ENCODE data around the gene PSAPL1.

Gene PSAPL1

DNA sequence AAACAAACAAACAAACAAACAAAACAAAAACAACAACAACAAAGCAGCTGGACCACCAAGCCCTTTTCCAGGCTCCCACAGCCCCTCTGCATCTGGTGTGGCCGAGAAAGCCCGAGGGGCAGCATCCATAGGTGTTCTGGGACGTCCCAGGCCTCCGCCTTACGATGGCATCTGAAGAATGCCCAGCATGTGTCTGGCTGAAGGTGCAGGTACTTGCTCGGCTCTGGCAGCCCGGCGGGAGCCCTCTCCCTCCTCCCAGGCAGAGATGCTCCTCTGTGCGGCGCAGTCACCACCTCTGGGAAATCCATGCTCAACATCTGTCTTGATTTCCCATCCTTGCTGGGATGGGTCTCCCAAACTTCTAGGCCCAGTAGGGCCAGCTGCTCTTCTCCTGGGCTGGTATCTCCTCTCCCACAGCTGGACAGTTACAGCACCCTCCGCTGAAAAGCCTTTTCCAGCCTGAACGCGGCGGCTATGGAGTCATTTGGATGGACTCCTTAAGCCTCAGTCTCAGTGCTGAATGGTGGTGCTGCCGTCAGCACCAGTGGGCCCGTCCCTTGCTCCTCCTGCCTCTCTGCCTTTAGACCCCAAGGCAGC, 4.3 kb downstream of the PSAPL1 start:
- DNase-seq: no peak

DNA sequence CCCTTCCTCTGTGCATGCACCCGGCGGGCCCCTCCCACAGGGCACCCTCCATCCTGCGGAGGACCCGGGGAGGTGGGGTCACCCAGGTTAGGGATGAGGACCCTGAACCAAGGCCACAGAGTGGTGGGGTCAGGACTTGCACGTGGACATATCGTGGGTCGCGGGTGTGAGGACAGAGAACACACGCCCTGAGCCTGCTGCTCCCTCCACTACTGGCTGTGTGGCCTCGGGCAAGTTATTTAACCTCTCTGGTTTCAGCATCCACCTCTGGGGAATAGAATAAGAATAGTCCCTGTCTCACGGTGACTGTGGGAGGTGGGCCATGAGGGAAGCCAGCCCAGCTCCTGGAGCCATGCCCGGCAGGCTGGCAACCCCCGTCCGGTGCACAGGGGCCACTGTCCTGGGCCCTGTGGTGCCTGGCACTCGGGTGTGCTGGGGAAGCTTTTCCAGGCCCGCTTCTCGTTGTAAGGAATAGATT, 5.1 kb downstream of the PSAPL1 start:
- DNase-seq: no peak

DNA sequence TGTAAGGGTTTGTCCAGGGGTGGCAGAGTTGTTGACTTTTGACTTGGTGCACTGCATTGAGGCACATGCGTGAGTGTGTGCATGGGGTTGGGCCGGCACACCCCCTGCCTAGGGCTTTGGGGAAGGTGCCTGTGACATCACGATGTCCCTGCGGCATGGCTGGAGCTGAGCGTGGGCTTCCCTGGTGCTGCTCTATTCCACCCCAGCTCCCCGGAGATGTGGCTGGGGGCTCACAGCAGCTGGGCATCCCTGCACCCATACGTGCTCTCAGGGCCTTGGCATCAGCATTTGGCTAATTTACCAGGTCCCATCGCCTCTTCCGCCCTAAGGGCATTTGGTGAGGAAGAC, 5.7 kb downstream of the PSAPL1 start:
- no peak for DNase-seq

DNA sequence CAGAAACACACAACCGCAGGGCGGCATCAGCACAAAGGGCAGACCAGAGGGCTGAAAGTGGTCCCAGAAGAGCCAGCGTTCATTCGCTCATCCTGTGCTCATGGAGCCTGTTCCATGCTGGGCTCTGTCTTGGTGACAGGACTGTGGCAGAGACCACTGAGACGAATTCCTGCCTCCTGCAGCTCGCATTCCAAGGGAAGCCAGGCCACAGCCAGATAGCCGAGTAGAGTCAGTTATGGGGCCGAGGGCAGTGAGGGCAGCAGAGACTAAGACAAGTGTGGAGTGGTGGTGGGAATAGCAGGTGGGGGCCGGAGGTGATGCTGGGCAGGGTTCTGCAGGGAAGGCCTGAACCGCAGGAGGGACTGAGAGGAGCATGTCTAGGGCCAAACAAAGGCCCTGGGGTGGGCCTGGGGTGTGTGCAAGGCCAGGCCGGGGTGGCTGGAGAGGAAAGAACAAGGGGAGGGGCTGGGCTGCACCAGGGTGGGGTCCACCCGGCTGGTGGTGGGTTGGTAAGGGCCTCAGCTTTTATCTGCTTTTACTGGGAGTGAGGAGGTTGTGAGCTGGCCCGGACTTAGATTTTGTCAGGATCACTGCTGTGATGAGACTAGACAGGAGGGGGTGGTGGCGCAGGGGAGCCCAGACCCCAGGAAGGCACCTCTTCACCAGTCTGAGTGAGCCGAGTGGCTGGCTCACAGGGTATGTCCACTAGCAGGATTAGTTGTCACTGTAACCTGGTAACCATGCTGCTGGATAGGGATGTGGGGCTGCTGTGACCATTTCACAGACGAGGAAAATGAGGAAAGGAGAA, 6.3 kb downstream of the PSAPL1 start:
- no peak for DNase-seq

DNA sequence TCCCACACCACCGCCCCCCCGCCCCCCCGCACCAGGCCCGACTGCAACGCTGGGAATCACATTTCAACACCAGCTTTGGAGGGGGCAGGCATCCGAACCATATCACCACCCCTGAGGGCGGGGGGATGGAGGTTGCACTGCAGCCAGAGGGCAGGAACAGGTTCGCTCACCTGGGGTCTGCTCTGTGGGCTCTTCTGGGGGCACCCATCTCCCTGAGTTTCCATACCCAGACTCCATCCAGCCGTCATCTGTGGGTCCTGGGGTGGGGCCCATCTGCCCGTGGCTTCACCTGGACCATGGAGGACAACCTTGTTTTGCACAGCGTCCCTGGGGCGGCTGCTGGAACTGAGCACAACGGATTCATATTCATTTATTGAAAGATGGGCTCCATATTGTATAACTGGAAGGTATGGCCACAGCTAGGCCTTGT, 6.9 kb downstream of the PSAPL1 start:
- no peak for DNase-seq

DNA sequence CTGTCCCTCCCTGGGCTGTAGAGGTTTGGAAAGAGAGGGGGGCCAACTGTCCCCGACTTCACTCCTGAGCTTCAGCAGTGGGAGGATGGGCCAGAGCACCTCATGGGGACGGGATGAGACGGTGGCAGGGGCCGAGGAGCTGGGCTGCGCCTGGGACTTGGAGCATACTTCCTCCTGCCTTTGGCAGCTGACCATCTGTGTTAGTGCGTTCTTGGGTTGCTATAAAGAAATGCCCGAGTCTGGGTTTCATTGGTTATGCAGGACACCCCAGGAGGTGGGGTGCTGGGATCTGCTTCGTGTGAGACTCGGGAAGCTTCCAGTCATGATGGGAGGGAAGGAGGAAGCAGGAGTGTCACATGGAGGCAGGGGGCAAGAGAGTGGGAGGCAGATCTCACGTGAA, 7.4 kb downstream of the PSAPL1 start:
- DNase-seq: no peak

DNA sequence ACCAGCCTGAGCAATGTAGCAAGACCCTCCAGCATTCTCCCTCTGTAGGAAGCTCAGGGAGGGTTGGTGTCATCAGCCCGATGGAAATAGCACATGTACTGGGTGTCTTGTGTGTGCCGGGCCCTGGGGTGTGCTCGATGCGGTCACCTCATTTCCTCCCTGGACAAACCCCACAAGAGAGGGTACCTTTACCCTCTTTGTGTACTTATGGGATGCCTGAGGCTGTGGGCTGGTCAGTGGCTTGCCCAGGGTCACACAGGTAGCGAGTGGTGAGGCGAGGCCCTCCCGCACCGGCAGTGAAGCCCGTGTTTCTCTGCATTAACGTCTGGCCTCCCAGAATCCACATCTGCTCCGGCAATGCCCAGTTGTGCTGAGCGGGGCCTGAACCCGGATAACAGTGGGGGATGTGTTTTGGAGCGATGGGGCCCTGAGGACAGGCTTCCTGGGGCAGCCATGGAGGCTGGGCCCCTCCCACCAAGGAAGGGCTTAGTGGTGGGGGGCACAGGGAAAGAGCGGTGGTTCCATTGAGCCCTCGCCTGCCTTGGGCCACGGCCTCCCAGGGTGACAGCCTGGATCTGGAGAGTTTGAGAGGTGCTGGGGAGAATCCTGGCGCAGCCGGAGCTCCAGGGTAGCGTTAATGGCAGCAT, 8.1 kb downstream of the PSAPL1 start:
- no peak for DNase-seq

DNA sequence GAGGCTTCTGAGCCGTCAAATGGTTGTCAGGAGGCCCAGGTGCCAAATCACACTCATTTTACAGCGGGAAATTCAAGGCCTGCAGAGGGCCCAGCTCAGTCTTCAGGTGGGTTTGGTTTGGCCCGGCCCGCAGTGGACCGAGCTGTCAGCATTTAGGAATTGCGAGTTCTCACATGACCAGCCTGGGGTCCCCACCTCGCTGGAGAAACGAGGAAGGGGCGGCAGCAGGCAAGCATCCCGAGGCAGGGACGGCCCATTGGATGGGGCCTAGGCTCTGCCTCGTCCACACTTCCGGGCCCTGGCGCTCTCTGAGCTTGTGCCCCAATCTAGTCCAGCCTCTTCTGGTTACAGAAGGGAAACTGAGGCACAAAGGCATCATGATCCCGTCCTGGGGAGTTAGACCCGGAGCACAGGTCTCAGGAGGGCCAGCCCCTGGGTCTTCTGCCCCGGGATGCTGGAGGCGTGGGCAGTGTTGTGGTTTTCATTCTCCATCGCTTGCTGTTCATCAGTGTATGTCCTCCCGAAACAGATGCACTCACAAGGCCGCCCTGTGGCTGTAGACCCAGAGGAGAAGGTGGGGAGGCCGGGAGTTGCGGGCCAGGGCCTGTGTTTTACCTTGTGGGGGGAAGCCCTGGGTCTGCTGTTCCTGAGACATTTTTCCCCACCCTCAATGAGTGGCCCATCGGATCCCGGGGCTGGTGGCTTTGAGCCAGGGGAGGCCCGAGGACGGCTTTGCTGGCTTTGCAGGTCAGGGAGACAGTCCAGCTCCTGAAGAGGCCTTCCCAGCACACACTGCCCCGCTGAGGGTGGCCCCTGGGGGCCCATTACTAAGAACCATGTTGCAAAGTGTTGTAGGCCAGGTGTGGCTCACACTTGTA, 8.9 kb downstream of the PSAPL1 start:
- DNase-seq: no peak

DNA sequence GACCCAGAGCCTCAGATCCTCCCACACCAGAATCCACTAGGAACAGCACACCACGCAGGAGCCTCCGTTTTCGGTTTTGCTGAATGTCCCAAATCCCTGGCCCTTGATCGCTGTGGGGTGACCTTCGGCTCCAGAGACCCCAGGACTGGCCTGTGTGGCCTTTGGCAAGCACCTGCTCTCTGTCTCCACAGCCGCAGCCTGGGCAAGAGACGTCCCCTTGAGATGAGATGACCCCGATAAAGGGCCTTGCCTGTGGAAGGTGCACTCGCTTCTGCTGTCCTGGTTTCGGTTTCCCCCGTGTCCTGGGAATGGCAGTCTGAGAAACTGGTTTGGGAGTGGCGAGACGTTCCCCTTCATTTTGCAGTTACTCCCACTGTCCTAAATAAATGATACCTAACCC, 9.6 kb downstream of the PSAPL1 start:
- no peak for DNase-seq

DNA sequence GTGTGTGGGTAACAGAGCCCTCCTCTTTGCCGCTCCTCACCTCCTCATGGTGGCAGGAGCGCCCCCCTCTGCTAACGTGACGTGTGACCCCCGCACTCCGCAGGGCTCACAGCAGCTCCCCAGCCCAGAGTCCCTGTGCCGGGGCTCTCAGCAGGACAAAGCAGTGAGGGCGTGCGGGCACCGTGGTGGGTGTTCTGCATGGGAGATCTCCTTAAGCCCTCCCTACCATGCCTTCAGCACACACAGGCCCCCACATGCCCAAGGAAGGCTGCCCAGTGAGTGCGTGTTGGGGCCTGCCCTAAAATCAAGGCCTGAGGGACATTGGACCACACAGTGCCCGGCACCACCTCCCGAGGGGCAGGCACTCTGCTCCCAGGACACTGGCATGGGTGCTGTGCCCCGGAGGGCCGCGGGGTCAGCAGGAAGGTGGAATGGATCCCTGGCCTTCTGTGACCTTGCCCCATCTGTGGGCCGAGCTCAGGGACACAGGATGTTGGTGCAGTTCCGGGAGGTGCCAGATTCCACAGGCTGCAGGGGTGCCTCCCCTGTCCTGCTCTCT, 10.1 kb downstream of the PSAPL1 start:
- no peak for DNase-seq

DNA sequence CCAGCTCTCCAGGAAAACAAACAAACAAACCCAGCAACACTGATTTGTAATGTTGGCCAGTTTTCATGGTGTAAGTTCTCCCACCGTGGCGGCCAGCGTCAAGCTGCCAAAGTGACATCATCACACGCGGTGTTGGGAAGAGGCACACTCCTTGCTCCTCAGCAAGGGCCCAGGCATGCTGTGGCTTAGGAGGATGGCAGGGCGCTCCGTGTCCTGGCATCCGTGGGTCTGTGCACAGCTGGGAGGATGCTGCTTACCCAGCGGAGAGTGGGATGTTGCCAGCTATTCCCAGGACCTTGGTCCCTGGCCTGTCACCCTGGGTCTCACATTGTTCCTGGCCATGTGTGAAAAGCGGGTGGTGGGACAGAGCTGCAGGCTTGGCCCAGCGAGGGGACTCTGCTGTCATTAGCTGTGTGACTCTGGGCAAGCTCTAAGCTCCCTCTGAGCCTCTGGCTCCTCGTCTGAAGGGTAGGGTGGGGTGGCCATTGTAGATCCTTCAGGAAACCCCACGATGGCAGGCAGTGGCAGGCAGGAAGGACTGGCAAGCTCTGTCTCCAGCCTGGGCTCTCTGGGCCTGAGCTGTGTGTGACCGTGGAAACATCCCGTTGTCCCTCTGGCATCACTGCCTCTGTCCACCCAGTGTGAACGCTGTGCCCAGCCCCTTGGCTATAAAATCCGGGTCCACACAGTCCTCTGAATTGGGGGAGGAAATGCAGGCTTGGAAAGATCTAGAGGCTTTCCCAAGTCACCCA, 10.8 kb downstream of the PSAPL1 start:
- DNase-seq: no peak

DNA sequence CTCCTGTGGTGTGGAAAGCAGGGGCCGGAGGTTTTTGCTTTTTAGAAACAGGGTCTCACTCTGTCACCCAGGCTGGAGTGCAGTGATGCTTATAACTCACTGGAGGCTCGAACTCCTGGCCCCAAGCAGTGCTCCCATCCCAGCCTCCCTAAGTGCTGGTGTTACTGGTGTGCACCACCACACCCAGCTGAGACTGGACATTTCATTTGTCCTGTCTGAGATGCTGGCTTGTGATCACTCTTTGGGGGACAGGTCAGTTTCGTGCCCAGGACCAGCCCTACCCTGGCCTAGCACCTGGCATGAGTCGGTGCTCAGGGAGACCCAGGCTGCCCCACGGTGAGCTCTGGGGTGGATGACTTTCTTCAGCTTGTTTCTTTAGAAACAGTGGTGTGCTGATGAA, 11.3 kb downstream of the PSAPL1 start:
- no peak for DNase-seq

DNA sequence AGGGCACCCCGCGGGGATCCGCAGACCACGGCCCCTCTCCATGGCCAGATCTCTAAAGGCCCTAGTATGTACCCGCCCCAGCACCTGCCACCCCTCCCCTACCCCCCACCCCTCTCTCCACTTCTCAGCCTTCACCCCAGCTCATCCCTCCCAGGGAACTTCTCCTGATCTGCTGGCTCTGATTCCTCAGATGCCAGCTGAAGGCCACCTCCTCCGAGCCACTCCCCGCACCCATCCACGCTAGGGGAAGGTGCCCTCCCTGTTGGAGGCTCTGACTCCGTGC, 11.9 kb downstream of the PSAPL1 start:
- no peak for DNase-seq

DNA sequence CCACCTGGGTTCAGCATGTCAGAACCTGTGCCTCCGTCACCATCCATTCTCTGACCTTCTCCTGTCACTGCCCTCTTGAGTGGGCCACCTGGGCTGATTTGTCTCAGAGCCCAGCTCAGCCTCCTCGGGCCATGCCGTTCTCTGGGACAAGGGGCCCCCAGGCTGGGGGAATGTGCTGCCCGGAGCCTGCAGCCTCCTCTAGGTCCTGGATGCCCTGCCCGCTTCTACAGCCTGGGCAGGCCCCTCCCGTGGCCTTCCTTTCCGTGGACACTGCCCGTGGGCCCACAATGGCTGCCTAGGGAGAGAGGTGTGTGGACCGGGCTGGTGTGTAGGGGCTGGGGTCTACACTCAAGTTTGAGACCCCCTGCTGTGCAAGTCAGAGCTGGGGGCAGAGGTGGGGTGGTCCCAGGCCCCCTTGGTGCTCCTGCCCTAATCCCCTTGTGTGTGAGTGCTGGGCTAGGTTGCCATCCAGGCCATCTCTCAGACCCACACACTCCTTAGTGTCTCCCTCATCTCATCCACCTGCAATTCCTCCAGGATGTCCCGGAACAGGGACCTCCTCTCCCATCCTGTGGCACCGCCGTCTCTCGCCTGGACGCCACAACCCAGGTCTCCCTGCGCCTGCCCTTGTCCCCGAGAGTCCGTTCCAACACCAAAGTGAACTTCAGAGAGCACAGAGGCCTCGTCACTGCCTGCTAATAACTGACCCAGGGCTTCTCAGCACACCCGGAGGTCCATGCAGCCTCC, 12.4 kb downstream of the PSAPL1 start:
- no peak for DNase-seq

DNA sequence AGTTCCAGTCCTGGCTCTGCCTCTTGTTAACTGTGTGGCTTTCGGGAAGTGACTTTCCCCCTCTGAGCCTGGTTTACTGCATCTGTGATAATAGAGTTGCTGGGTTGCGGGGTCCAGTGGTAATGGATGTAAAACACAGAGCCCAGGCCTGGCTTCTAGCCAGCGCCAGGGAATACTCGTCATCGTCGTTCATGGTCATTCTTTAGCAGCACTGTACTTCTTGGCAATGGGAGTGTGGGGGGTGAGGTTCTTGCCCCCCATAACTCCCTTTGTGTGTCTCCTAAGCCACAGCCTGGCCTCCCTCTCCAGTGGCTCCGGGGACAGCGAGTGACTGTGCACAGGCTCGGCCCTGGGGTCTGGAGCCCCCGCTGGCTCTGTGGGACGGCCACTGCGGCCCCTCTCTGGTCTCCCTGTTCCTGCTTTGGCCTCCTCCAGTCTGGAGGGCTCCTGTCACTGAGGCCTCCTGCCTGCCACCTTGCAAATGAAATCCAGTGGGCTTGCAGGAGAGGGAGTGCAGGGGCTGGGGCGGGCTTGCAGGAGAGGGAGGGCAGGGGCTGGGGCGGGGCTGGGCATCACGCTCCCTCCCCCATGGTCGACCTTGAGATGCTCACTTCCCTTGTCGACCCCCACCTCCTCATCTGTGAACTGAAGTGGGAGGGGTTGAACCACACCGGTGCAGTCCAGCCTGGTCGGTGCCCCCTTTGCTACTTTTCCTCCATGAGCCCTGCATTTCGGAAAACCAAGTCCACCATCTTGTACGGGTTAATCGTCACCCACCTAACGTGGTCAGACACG, 13.2 kb downstream of the PSAPL1 start:
- DNase-seq: no peak

DNA sequence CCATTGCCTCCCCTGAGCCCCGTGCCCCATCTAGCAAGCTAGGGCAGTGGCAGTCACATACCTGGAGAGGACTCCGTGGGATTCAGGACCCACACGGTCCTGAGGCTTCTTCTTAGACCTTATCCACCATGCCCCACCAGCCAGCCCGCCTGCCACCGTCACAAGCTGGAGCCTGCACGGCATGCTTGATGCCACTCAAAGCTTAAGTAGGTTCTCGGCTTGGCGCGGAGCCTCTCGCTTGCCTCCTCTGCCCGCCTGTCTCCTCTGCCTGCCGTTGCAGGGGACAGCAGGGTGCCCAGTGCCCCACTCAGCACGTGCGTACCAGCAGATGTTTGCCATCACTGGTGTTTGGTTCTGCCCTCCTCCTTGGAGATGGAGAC, 14.1 kb downstream of the PSAPL1 start:
- no peak for DNase-seq

DNA sequence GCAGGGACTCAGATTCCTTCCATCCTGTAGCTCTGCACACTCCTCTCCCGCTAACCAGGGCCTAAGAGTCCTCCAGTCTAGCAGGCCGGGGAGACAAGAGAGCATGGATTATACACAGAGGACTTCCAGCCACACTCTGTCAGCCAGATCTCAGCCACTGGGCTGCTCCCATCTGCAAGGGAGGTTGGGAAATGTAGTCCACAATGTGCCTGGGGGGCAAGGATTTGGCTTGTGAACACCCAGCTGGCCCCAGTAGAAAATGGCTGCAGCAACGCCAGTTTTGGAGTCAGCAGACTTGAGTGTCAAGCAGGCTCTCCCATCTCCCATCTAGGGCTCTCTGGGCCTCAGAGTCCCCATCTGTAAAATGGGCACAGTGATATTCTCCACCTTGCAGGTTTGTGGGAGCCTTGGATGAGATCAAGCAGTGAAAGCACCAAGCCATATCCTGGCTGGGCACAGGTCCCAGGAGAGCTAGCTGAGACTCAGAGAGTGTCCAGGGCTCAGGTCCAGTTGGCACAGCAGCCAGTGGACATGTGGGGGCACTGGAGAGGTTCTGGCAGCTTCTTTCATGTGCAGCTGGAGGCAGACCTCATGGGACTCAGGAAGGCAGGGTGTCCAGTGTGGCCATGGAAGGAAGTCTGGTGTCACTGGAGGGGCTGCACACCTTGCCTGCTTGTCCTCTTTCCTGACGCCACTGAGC, 14.6 kb downstream of the PSAPL1 start:
- no peak for DNase-seq

DNA sequence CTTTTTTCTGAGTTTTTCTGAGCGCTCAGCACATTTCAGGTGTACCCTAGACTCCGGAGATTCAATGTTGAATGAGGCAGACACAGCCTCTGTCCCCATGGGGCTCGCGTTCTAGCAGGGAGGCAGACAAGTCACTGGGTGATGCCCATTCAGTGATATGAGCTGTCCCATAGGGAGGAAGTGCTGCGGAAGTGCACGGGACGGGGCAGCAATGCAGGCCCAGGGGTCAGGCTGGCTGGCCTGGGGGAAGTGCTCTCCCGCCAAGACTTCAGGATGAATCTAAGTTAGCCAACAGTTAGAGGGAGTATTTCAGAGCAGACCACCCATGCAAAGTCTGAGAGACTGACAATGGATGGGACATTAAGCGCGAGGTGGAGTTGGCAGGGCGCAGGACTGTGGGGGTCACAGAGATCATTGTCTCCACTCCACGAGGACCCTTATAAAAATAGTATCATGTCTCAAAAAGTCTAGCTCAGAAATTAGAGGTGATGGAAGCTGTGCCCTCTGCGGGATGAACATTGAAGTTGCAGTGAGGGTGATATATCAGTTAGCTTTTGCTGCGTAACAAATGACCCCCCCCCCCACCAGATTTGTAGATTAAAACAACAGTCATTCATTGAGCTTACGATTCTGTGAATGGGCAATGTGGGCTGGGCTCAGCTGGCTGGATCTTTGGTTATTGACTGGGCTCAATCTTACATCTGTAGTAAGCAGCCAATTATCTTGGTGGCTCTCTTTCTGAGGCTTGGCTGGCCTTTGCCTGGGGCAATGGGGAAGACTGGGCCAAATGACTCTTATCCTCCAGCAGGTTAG, 16.4 kb downstream of the PSAPL1 start:
- no peak for DNase-seq

DNA sequence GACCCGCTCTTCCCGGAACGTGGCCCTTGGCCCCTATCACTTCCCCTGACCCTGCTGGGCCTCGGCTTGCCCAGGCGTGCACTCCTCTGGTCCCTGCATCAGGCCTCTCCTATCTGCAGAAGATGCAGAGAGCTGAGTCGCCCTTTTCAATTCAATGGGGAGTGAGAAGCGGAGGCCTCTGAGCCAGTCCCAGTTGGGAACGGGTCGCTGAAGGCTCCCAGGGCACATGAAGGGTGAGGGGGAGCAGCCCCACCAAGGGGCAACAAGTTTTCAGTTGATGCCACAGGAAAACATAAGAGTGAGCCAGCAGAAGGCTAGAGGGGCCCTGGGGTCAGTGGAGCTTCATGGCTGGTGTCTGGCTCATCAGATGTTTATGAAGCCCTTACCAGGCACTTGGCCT, 17.1 kb downstream of the PSAPL1 start:
- no peak for DNase-seq
